ENCODE data around the gene MYOM1.

GRCh38 chr18:3212657-3213056, 7.1 kb downstream of the MYOM1 start:
- no peak for TF ChIP-seq CTCF (IDR thresholded peaks at IDR 0.05; ENCODE audit: low read depth, low read length)
- TF ChIP-seq EZH2phosphoT487 (IDR thresholded peaks at IDR 0.05; ENCODE audit: low read depth): no peak

Data from OCI-LY3 (cell line).